ENCODE results near the gene TTC36.
"Not testable (repeated sequence)": the region's sequence is repeated elsewhere in the genome, so short reads cannot be mapped to it uniquely, and the experiment has no call there.

Gene TTC36, protein sequence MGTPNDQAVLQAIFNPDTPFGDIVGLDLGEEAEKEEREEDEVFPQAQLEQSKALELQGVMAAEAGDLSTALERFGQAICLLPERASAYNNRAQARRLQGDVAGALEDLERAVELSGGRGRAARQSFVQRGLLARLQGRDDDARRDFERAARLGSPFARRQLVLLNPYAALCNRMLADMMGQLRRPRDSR

DNA sequence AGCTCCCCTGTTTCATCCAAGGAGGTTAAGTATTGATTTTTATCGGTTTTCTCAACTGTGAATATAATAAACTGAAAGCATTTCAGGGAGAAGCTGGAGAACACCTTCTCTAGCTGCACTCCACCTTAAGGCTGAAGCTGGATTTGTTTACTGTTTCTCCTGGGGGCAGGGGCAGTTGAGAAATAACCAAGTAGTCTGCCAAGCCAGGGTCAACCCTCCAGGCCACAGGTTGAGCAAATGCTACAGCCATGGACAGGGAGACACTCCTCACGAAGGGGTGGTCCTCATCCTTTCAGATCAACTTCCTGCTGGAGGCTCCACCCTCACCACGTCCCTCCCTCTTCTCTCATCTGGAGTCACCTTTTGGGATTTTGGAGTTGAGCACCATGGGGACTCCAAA is at the start of gene TTC36:
TTC36 (plus strand) TSS at position 366 of the 400 bp plus-strand sequence; CDS start at position 387, 21 bp downstream.
- H3K4me1 Mint-ChIP-seq (ENCODE audit: low read depth) = peaks cover 22% of the 10 kb centered on the region
- H3K9me3 Mint-ChIP-seq = no peaks in the 10 kb centered on the region
- H3K27ac Mint-ChIP-seq = no peak within 1 kb of the TSS

DNA sequence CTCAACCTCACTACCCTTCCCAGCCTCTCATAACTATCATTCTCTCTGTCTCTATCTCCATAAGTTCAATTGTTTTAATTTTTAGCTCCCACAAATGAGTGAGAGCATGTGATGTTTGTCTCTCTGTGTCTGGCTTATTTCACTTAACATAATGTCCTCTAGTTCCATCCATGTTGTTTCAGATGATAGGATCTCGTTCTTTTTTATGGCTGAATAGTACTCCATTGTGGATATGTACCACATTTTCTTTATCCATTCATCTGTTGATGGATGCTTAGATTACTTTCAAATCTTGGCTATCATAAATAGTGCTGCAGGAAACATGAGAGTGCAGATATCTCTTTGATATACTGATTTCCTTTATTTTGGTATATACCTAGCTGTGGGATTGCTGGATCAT is 46.0 kb upstream of the TTC36 start:
- not testable (repeated sequence) for H3K9me3 Mint-ChIP-seq; H3K4me3 Mint-ChIP-seq; H3K27ac Mint-ChIP-seq; H3K4me1 Mint-ChIP-seq (ENCODE audit: low read depth); H3K27me3 Mint-ChIP-seq
- H3K36me3 Mint-ChIP-seq (ENCODE audit: low read depth) = peaks cover 59% of the 10 kb centered on the region

More for the DNA sequence above, at the start of gene TTC36:
- Mint-ChIP-seq H3K4me3 (no peak within 1 kb of the TSS), H3K36me3 (ENCODE audit: low read depth) (peaks cover 14% of the 10 kb centered on the region), H3K27me3 (no peaks in the 10 kb centered on the region)

DNA sequence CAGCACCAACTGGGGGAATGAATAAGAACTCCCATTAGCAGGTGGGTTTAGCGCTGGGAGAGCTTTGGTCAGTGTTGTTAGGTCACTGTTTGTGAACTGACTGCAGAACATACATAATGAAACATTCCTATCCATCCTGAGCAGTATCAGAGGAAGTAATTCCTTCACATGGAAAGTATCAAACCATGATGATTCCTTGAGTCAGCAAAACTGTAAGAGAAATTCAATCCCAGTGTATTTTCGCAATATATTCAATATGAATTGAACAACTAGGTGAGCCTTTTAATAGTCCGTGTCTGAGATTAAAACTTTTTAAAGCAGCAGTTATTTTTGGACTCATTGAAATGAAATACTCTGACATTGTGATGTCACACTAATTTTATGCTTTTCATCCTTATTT is 42.9 kb upstream of the TTC36 start:
- no peaks in the 10 kb centered on the region for H3K27me3 Mint-ChIP-seq
- H3K9me3 Mint-ChIP-seq = no peaks in the 10 kb centered on the region
- H3K4me3 Mint-ChIP-seq = no peak overlapping the region
- H3K27ac Mint-ChIP-seq = no peak overlapping the region
- H3K4me1 Mint-ChIP-seq (ENCODE audit: low read depth) = no peaks in the 10 kb centered on the region
- H3K36me3 Mint-ChIP-seq (ENCODE audit: low read depth) = peaks cover 43% of the 10 kb centered on the region

GRCh38 chr11:118485273-118485672 is 42.0 kb upstream of the TTC36 start:
- H3K9me3 Mint-ChIP-seq = no peaks in the 10 kb centered on the region
- no peak overlapping the region for H3K4me3 Mint-ChIP-seq
- no peaks in the 10 kb centered on the region for H3K27me3 Mint-ChIP-seq
- H3K27ac Mint-ChIP-seq = no peak overlapping the region
- no peaks in the 10 kb centered on the region for H3K4me1 Mint-ChIP-seq (ENCODE audit: low read depth)
- H3K36me3 Mint-ChIP-seq (ENCODE audit: low read depth) = peaks cover 42% of the 10 kb centered on the region

GRCh38 chr11:118488480-118489109 is 38.7 kb upstream of the TTC36 start:
- Mint-ChIP-seq H3K4me3 (no peak overlapping the region), H3K4me1 (ENCODE audit: low read depth) (peaks cover 8% of the 10 kb centered on the region), H3K9me3 (no peaks in the 10 kb centered on the region), H3K27ac (peak overlapping the region; percentile 49), H3K36me3 (ENCODE audit: low read depth) (peaks cover 42% of the 10 kb centered on the region), H3K27me3 (no peaks in the 10 kb centered on the region)

DNA sequence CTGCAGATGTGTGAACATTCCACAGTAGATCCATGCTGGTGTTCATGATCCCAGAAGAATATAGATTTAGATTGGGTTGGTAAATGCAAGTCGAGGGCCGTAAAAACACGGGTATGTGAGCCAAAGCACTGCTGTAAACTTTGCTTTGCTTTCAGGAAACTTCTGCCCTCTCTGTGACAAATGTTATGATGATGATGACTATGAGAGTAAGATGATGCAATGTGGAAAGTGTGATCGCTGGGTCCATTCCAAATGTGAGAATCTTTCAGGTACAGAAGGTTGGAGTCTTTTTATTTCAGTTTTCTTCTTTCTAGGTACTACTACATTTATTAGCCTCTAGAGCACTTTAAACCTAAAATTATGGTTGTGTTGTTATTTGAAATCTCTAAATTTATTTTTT is 36.2 kb upstream of the TTC36 start:
- no peaks in the 10 kb centered on the region for H3K27me3 Mint-ChIP-seq
- peak overlapping the region; percentile 85 for H3K27ac Mint-ChIP-seq

DNA sequence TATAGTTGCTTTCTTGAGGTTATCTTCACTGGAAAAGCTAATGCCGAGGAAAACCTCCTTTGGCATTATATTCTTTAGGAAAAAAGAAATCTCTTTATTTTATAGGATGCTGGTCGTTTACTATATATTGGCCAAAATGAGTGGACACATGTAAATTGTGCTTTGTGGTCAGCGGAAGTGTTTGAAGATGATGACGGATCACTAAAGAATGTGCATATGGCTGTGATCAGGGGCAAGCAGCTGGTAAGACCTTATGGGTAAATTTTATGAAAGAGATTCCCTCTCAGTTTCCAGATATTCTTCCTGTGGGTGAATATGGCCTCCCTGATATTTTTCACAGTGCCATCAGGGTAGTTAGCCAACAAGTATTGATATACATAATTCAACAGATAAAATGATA is 29.4 kb upstream of the TTC36 start:
- peaks cover 74% of the 10 kb centered on the region for H3K36me3 Mint-ChIP-seq (ENCODE audit: low read depth)
- no peaks in the 10 kb centered on the region for H3K4me1 Mint-ChIP-seq (ENCODE audit: low read depth)
- H3K27me3 Mint-ChIP-seq = no peaks in the 10 kb centered on the region
- no peaks in the 10 kb centered on the region for H3K9me3 Mint-ChIP-seq
- no peak overlapping the region for H3K27ac Mint-ChIP-seq
- no peak overlapping the region for H3K4me3 Mint-ChIP-seq

More for the DNA sequence above, 36.2 kb upstream of the TTC36 start:
- peaks cover 52% of the 10 kb centered on the region for H3K36me3 Mint-ChIP-seq (ENCODE audit: low read depth)
- no peaks in the 10 kb centered on the region for H3K9me3 Mint-ChIP-seq
- peaks cover 8% of the 10 kb centered on the region for H3K4me1 Mint-ChIP-seq (ENCODE audit: low read depth)
- H3K4me3 Mint-ChIP-seq = no peak overlapping the region

- H3K27ac Mint-ChIP-seq = peak overlapping the region; percentile 41
- H3K36me3 Mint-ChIP-seq (ENCODE audit: low read depth) = peaks cover 74% of the 10 kb centered on the region
- H3K4me3 Mint-ChIP-seq = no peak overlapping the region
- no peaks in the 10 kb centered on the region for H3K4me1 Mint-ChIP-seq (ENCODE audit: low read depth)
- H3K27me3 Mint-ChIP-seq = no peaks in the 10 kb centered on the region
- H3K9me3 Mint-ChIP-seq = no peaks in the 10 kb centered on the region
Observed at GRCh38 chr11:118503216-118503615, 24.1 kb upstream of the TTC36 start.

DNA sequence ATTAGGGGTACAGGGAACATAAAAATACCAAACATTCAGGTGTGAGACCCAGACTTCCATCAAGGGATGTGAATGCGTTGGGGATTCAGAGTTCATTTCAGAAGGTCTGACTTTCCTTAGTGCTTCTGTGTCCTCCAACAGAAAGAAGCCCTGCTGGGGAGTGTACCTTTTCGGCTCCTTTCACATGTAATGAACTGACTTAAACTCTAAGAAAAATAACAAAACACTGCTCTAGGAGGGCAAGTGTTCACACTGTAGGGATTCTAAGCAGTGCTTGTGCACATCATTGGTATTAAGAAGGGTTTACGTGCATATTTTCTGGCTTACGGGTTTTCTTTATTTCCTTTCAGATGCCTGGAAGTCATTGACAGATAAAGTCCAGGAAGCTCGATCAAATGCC is 15.7 kb upstream of the TTC36 start:
- peaks cover 4% of the 10 kb centered on the region for H3K4me1 Mint-ChIP-seq (ENCODE audit: low read depth)
- peaks cover 59% of the 10 kb centered on the region for H3K36me3 Mint-ChIP-seq (ENCODE audit: low read depth)
- H3K9me3 Mint-ChIP-seq = no peaks in the 10 kb centered on the region
- H3K27ac Mint-ChIP-seq = no peak overlapping the region
- no peak overlapping the region for H3K4me3 Mint-ChIP-seq
- H3K27me3 Mint-ChIP-seq = no peaks in the 10 kb centered on the region

GRCh38 chr11:118514103-118514502 is 13.2 kb upstream of the TTC36 start:
- no peaks in the 10 kb centered on the region for H3K9me3 Mint-ChIP-seq
- H3K27me3 Mint-ChIP-seq = no peaks in the 10 kb centered on the region
- H3K4me1 Mint-ChIP-seq (ENCODE audit: low read depth) = peaks cover 4% of the 10 kb centered on the region
- H3K36me3 Mint-ChIP-seq (ENCODE audit: low read depth) = peaks cover 61% of the 10 kb centered on the region
- peak overlapping the region; percentile 30 for H3K27ac Mint-ChIP-seq
- H3K4me3 Mint-ChIP-seq = no peak overlapping the region

GRCh38 chr11:118519549-118519948 is 7.7 kb upstream of the TTC36 start:
- Mint-ChIP-seq H3K4me3 (no peak overlapping the region), H3K27me3 (no peaks in the 10 kb centered on the region), H3K36me3 (ENCODE audit: low read depth) (peaks cover 59% of the 10 kb centered on the region), H3K27ac (no peak overlapping the region), H3K9me3 (no peaks in the 10 kb centered on the region), H3K4me1 (ENCODE audit: low read depth) (no peaks in the 10 kb centered on the region)

- no peak overlapping the region for H3K4me3 Mint-ChIP-seq
- no peak overlapping the region for H3K27ac Mint-ChIP-seq
- no peaks in the 10 kb centered on the region for H3K9me3 Mint-ChIP-seq
- no peaks in the 10 kb centered on the region for H3K4me1 Mint-ChIP-seq (ENCODE audit: low read depth)
- peaks cover 46% of the 10 kb centered on the region for H3K36me3 Mint-ChIP-seq (ENCODE audit: low read depth)
- H3K27me3 Mint-ChIP-seq = no peaks in the 10 kb centered on the region
Observed at GRCh38 chr11:118521892-118522311, 5.4 kb upstream of the TTC36 start.

- Mint-ChIP-seq H3K9me3 (no peaks in the 10 kb centered on the region), H3K27ac (peak overlapping the region; percentile 13), H3K36me3 (ENCODE audit: low read depth) (peaks cover 46% of the 10 kb centered on the region)
Observed at GRCh38 chr11:118522571-118523072, 4.7 kb upstream of the TTC36 start.

GRCh38 chr11:118524356-118524755 is 2.9 kb upstream of the TTC36 start:
- Mint-ChIP-seq H3K27ac (no peak overlapping the region), H3K36me3 (ENCODE audit: low read depth) (peaks cover 39% of the 10 kb centered on the region), H3K4me1 (ENCODE audit: low read depth) (peaks cover 4% of the 10 kb centered on the region), H3K27me3 (no peaks in the 10 kb centered on the region), H3K9me3 (no peaks in the 10 kb centered on the region), H3K4me3 (no peak overlapping the region)

More at GRCh38 chr11:118522571-118523072, 4.7 kb upstream of the TTC36 start:
- no peaks in the 10 kb centered on the region for H3K4me1 Mint-ChIP-seq (ENCODE audit: low read depth)
- H3K4me3 Mint-ChIP-seq = no peak overlapping the region
- H3K27me3 Mint-ChIP-seq = no peaks in the 10 kb centered on the region

GRCh38 chr11:118524757-118525470 is 2.4 kb upstream of the TTC36 start:
- Mint-ChIP-seq H3K9me3 (no peaks in the 10 kb centered on the region), H3K36me3 (ENCODE audit: low read depth) (peaks cover 34% of the 10 kb centered on the region), H3K27me3 (no peaks in the 10 kb centered on the region), H3K4me1 (ENCODE audit: low read depth) (peaks cover 9% of the 10 kb centered on the region), H3K4me3 (no peak overlapping the region), H3K27ac (no peak overlapping the region)
